ENCODE measurements around the gene PDE8A.
A peak's percentile ranks its signal among the peaks of the same experiment; 100 is the strongest.

Gene PDE8A

GRCh38 chr15:84981711-84982300 lies at the start of gene PDE8A:
TSS of gene PDE8A (plus strand) at chr15:84981856. CDS start at chr15:84982163, 307 bp downstream.
- peak within 1 kb of the TSS; percentile 89 for H3K4me3 ChIP-seq (ENCODE audit: low read length)
- peak; percentile 54 for DNase-seq (ENCODE audit: low read depth)
- TF ChIP-seq, protein P1, sequence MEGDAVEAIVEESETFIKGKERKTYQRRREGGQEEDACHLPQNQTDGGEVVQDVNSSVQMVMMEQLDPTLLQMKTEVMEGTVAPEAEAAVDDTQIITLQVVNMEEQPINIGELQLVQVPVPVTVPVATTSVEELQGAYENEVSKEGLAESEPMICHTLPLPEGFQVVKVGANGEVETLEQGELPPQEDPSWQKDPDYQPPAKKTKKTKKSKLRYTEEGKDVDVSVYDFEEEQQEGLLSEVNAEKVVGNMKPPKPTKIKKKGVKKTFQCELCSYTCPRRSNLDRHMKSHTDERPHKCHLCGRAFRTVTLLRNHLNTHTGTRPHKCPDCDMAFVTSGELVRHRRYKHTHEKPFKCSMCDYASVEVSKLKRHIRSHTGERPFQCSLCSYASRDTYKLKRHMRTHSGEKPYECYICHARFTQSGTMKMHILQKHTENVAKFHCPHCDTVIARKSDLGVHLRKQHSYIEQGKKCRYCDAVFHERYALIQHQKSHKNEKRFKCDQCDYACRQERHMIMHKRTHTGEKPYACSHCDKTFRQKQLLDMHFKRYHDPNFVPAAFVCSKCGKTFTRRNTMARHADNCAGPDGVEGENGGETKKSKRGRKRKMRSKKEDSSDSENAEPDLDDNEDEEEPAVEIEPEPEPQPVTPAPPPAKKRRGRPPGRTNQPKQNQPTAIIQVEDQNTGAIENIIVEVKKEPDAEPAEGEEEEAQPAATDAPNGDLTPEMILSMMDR (conservative IDR thresholded peaks at IDR 0.05; ENCODE audit: low read length) = no peak

DNA sequence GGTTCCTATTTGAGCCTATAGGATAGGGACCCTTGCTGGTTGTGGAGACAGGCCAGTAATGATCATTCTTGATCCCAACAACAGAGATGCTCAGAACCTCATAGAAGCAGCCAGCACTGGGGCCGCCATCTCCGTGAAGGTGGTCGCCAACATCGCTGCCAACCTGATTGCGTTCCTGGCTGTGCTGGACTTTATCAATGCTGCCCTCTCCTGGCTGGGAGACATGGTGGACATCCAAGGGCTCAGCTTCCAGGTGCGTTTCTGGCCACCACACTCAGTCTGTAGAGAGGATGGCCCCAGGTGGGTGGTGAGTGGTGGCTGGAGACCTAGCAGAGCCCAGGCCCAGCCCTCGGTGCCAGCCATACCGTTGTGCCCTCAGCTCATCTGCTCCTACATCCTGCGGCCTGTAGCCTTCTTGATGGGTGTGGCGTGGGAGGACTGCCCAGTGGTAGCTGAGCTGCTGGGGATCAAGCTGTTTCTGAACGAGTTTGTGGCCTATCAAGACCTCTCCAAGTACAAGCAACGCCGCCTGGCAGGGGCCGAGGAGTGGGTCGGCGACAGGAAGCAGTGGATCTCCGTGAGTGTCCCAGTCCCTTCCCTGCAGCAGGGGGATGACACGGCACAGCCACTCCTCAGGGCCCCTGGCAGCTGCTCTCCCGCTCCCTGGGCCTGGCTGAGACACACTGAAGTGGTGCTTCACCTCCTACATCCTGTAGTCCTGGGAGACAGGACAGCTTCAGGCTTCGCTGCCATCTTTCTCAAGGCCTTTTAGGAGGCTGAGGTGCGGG lies 46.5 kb upstream of the PDE8A start:
- H3K4me3 ChIP-seq (ENCODE audit: low read length) = no peak overlapping the region
- TF ChIP-seq, protein P1 (conservative IDR thresholded peaks at IDR 0.05; ENCODE audit: low read length) = no peak; the same call in 1 of the 2 replicates
- DNase-seq (ENCODE audit: low read depth) = no peak

DNA sequence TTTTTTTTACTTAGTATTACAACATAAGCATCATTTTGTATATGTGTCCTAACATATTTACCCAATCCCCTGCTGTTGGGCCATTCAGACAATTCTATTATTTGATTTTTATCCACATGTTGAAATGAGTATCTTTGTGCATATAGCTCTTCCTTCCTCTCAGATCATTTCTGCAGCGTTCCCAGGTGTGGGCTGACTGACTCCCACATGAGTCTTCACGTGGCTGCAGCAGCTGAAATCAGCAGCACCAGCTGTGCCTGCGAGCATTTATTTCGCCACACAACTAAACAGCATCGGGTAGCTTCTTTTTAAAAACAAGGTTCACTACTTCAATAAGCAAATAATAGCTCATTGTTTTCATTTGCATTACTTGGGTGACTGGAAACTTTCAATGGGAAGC lies 44.5 kb upstream of the PDE8A start:
- no peak overlapping the region for H3K4me3 ChIP-seq (ENCODE audit: low read length)
- no peak for DNase-seq (ENCODE audit: low read depth)
- TF ChIP-seq, protein P1 (conservative IDR thresholded peaks at IDR 0.05; ENCODE audit: low read length) = no peak

GRCh38 chr15:84938726-84939125 lies 42.9 kb upstream of the PDE8A start:
- no peak for DNase-seq (ENCODE audit: low read depth)
- TF ChIP-seq, protein P1 (conservative IDR thresholded peaks at IDR 0.05; ENCODE audit: low read length) = no peak
- no peak overlapping the region for H3K4me3 ChIP-seq (ENCODE audit: low read length)

- TF ChIP-seq, protein P1 (conservative IDR thresholded peaks at IDR 0.05; ENCODE audit: low read length) = no peak
- DNase-seq (ENCODE audit: low read depth) = no peak
- H3K4me3 ChIP-seq (ENCODE audit: low read length) = no peak overlapping the region
Measured at GRCh38 chr15:84940399-84940798, 41.3 kb upstream of the PDE8A start.

DNA sequence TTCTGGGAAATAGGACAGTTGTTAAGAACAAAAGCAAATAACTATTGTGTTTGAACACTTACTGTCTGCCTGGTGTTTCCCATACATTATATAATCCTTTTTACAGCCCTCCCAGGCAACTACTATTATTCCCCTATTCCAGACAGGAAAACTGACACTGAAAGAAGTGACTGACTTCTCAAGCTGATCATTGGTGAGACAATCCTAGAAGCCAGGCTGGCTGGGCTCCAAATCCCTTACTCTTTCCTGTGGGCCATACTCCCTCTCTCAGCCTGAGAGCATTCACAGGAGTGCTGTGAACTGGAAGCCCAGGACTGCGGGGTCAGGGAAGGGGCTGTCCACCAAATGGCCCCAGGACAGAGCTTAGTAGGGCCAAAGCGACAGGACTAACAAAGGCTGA lies 39.2 kb upstream of the PDE8A start:
- TF ChIP-seq, protein P1 (conservative IDR thresholded peaks at IDR 0.05; ENCODE audit: low read length) = no peak
- DNase-seq (ENCODE audit: low read depth) = no peak

GRCh38 chr15:84944311-84944710 lies 37.3 kb upstream of the PDE8A start:
- no peak for DNase-seq (ENCODE audit: low read depth)
- H3K4me3 ChIP-seq (ENCODE audit: low read length) = no peak overlapping the region
- TF ChIP-seq, protein P1 (conservative IDR thresholded peaks at IDR 0.05; ENCODE audit: low read length) = no peak

More for the DNA sequence above, 39.2 kb upstream of the PDE8A start:
- H3K4me3 ChIP-seq (ENCODE audit: low read length) = no peak overlapping the region
